NCI-H2107 (cell line): Measurements from ENCODE around the gene NEK10.
"Not testable (repeated sequence)": the region's sequence is repeated elsewhere in the genome, so short reads cannot be mapped to it uniquely, and the experiment has no call there.

Experiments used
- DNase-seq: peaks from one replicate; lab custom pipeline; 2025; lab: John Stamatoyannopoulos, UW

The NEK10 gene, protein sequence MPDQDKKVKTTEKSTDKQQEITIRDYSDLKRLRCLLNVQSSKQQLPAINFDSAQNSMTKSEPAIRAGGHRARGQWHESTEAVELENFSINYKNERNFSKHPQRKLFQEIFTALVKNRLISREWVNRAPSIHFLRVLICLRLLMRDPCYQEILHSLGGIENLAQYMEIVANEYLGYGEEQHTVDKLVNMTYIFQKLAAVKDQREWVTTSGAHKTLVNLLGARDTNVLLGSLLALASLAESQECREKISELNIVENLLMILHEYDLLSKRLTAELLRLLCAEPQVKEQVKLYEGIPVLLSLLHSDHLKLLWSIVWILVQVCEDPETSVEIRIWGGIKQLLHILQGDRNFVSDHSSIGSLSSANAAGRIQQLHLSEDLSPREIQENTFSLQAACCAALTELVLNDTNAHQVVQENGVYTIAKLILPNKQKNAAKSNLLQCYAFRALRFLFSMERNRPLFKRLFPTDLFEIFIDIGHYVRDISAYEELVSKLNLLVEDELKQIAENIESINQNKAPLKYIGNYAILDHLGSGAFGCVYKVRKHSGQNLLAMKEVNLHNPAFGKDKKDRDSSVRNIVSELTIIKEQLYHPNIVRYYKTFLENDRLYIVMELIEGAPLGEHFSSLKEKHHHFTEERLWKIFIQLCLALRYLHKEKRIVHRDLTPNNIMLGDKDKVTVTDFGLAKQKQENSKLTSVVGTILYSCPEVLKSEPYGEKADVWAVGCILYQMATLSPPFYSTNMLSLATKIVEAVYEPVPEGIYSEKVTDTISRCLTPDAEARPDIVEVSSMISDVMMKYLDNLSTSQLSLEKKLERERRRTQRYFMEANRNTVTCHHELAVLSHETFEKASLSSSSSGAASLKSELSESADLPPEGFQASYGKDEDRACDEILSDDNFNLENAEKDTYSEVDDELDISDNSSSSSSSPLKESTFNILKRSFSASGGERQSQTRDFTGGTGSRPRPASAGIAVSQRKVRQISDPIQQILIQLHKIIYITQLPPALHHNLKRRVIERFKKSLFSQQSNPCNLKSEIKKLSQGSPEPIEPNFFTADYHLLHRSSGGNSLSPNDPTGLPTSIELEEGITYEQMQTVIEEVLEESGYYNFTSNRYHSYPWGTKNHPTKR

DNA sequence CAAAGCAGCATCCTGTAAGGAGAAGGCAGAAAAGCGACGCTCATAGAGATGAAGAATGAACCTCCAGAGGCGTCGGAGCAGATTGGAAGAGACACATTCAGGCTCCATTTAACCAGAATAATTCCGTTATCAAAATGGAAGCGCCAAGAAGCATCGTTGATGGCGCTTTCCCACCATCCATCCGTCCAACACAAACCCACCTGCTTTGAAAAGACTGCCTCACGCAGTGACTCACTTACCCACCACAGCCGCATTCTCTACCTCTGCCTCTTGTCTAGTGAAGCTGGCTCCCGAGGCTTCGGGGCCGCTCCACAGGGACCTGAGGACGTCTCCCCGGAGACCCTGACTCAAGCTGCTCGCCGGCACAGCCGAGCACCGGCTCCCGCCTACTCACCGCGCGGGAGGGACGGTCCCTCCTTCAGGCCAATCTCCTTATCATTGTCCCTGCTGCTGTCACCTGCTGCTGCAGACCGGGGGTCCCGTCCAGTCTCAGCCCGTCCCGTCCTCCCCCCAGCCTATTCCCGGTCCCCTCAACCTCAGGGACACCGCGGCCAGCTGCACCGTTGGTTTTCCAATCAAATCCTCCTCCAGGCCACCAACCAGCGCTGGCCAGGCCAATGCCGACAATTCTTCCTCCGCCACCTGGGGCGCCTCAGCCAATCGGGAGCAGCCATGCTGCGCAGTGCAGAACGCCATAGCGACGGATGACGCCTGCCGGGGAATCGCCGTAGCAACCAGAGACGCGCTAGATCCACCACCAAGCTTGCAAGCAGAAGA is at the start of gene NEK10:
Gene NEK10 (minus strand): TSS at position 553 of the 777 bp plus-strand sequence. CDS start 16,501 bp downstream, outside the sequence.
- DNase-seq: peak; percentile 58

DNA sequence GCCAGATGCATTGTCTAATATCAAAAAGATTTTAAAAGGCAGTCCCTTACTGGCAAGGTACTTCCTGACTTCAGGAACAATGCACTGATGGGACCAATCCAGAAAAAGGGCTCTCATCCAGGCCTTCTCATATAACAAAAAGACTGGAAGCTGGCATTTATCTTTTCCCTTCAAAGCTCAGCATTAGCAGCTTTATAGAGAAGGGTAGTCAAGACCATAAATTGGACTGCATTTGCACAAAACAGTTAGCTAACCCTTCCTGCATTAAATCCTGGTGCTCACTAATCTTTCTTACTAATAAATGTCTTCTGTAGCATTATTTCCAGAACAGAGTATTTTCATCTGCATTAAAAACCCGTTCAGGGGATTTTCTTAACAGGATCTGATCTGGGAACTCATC is 46.0 kb upstream of the NEK10 start:
- no peak for DNase-seq

DNA sequence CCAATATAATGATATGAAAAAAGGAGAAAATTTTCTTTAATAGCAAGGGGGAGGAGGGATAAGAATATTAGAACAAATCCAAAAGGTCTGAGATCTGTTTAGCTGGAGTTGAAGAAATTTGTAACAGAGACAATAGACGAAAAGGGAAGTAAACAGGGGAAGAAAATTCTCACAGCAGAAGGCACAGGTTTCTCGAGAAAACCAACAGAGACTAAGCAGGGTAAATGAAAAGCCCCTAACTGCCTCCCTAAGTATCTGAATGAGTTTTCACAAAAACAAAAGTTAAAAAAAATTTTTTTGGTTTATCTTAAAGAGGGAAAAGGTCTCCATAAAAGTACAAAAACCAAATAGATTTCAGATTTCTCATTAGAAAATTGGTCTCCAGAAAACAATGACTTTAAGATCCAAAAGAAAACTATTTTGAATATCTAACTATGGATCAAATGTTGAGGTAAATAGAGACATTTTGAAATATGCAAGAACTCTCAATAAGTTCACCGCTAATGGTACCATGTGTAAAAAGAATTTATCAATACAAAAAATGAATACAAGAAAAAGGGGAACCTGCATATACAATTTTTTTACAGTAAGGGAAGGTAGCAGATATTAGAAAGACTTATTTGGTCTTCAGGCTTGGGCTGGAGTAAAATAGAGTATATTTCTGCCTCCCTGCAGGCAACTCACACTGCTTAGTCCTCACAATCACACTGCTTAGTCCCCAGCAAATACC is 23.9 kb upstream of the NEK10 start:
- DNase-seq: no peak

DNA sequence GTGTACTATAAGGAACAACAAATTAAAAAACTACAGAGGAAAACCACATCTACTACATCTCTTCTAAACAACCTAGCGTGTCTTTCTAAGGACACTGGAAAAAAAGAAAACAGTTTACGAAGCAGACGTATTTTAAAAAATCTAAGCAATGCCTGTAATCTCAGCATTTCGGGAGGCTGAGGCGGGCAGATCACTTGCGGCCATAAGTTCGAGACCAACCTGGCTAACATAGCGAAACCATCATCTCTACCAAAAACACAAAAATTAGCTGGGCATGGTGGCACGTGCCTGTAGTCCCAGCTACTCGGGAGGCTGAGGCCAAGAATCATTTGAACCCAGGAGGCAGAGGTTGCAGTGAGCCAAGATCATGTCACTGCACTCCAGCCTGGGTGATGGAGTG is 23.2 kb upstream of the NEK10 start:
- DNase-seq: not testable (repeated sequence)

DNA sequence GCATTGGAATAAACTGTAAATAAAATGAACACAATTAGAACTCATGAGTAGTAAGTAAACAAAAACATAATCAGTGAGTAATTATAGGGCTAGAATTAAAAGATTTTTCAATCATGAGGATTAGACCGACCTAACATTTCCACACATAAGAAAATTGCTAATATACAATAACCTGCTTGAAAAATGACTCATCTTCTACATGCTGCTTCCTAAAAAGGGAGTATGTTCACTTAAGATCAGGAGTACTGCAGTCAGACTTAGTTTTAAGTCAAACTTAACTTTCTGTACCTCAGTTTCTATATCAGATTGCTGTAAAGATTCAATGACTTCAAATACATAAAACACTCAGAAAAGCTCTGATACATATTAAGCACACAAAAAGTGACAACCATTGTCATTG is 22.6 kb upstream of the NEK10 start:
- DNase-seq: no peak

DNA sequence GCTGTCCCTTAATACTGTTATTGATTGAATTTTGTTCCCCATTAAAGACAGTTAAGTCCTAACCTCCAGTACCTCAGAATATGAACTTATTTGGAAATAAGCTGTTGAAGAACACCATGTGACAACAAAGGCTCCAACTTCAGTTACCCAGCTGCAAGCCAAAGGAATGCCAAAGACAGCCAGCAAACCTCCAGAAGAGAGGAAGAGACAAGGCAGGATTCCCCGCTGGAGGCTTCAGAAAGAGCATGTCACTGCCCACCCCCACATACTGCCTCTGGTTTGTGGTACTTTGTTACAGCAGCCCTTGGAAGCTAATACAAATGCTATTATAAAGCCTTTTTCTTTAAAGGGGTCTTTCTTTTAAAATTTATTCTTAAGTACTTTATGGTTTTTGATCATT is 18.4 kb upstream of the NEK10 start:
- DNase-seq: no peak

DNA sequence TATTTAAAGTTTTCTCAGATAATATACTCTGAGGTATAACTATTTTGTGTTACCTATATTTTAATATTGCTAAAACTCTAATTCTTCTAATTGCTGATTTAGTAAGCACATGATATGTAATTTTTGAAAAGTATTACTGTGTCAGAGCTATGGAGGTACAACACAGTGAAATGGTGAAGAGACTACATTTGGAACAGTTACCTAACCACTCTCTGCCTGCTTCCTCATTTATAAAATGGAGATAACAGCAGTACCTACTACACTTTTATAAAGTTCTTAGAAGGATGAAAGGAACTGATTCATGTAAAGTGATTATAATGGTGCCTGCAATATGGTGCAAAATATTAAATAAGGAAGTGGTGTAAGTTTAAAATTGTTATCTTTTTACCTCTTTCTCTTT is 16.3 kb upstream of the NEK10 start:
- no peak for DNase-seq

DNA sequence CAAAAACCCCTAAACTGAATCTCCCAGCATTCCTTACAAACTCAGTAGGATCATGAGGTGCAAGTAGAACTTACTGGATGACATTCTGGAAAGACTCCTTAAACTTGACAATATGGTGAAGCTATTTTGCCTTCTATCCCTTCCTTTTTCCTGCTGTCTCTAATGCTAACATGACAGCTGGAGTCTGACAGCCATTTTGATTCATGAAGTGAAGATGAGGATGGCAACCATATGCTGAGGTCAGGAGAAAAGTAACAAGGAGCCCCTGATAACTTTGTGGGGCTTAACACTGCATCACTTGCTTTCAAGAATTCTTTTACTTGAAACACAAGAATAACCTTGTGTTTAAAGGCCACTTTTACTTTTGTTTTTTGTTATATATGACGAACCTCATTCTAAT is 15.0 kb upstream of the NEK10 start:
- no peak for DNase-seq

DNA sequence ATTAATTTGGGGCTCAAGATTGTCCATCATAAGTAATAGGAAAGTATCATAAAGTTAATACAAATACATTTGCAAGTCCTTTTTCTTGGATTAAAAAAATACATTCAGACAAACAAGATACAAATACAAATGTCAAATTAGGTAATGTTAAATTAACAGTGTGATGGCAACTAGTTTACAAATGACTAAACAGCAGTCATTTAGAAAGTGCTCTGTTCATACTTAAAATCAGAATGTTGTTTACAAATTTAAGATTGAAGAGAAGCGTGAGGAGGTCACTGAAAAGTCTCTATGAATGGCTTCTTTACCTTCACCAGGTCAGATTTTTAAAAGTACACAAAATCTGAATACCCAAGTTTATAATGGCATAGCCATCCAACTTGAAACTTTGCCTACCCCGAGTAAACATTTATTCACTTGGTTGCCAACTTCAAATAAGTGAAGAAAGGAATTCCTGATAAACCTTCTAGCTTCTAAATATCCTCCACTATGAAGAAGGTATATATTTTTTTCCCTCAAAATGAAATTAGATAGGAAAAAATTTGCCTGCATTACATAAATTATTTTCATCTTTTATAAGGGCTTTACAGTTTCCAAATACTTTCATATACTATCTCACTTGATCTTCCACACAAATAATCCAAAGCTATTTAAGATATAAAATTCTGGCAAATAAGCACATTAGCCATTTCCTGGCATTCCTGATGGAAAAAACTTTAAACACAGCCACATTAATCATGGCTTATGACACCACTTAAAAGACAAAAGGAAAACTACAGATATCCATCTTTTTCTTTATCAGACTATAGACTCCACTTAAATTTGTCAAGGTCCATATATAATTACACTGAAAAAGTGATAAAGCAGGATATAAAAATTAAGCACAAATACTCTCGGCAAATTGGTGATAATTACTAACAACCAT is 11.5 kb upstream of the NEK10 start:
- no peak for DNase-seq

DNA sequence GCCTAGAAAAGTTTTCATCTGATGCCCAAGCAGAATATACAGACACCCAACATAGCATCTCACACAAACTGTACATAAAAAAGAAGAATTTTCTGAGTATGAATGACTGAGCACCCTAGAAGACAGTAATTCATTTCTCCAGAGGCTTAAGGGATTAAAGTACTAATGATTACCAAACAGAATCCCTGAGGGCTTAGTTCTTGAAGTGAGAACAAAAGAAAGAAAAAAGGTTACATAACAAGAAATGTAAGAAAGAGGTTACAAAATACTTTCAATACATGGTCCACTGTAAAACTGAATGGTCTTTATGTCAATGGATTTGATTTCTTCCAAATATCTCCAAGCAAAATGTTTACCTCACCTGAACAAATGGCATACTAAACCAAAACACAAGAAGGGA is 9.1 kb upstream of the NEK10 start:
- DNase-seq: no peak

DNA sequence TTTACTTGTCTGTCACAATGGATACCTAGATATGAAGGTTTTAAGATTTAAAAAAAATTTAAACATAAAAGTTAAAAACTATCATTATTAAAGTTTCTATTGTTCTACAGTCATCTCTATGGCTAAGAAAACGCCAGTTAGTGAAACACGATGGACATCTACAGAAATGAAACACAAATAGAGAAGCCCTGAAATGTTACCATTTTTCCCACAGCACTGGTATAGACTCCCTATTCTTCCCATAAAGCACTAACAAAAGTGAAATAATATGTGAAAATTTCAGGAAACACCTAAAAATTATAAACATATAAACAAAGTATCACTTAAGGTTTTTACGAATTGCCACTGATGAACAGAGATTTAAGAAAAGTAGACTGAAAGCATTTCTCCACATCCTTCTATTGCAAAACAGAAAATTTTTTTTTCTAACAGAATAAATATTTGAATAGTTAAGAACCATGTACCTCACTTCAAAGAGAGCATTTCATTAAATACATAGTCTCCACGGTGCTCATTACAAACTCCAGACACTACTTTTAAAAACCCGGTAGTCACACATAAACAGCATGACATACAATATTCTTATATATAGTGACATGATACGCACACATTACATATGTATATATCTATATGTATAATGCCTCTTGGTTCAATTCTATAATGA is 7.1 kb upstream of the NEK10 start:
- DNase-seq: no peak

DNA sequence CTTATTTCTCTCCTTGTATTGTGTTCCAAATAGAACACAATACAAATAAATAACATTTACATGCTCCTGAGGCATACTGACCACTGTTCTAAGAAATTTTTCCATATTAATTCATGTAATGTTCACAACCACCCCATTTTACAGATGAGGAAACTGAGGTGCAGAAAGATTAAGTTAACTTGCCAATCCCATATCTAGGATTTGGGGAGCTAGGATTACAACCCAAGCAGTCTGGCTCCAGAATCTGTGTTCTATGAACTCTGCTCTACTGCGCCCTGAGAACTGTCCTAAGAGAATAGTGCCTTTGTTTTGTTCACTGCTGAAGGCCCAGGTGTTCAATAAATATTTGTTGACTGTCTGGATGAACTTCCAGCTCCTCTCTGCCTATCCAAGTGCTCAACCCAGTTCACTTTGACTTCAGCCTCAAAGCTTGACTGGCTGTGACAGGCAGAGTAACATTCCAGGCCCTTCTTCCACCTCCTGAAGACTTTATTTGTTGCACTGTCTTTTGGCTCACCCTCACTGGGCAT is 3.1 kb downstream of the NEK10 start:
- no peak for DNase-seq

DNA sequence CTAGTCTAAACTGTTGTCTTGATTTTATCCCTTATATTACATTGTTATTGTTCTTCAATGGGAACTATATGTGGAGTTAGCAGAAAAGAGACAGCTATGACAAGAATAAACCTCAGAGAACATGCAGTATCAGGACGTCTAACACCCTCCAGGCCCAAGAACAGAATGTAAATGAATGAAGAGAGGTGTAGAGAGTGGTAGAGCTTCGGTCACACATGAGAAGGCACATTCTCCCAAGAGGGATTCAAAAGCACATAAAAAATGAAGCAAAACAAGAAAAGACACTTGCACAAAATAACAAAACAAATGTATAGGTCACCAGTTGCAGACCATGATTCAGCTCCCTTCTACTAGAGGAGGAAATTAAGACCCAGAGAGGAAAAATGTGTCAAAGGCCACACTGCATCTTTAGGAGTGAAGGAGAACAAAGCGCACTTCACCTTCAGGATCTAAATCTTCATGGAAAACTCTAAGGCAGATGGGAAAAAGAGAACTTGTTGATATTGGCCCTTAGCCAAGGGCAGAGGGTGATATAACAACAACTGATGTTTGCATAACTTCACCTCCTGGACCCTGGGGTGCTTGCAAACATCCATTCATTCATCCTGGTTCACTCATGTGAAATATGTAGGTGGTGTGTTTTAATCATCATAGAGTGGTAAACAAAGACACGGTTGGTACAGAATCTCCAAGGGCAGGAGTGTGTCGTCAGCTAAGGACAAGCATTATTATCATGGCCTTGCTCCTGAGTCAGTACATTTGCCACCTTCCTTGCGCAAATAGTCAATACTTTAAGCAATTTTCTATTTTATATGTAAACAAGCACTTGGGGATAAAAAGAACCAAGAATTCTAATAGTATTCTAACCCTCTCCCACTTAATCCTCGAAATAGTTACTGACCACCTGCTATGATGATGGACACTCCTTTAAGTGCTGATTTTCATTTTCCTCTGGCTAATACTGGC is 8.8 kb downstream of the NEK10 start:
- DNase-seq: no peak

DNA sequence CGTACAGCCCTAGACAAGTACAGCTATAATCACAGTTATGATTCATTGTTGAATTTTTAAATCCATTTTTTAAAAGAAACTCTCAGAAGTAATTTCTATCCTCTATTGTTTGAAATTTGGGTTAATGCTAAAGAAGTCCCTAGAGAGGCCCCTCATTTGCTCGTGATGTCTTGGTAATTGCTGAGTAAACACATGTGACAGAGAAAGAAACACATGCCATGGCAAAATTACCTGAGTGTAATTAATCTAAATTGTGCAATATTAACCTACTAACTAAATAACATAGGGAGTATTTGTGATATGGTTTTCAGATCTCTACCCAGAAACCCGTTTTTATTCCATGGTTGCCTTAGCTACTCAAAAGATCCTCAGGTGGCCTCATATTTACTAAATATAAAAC is 10.8 kb downstream of the NEK10 start:
- no peak for DNase-seq

DNA sequence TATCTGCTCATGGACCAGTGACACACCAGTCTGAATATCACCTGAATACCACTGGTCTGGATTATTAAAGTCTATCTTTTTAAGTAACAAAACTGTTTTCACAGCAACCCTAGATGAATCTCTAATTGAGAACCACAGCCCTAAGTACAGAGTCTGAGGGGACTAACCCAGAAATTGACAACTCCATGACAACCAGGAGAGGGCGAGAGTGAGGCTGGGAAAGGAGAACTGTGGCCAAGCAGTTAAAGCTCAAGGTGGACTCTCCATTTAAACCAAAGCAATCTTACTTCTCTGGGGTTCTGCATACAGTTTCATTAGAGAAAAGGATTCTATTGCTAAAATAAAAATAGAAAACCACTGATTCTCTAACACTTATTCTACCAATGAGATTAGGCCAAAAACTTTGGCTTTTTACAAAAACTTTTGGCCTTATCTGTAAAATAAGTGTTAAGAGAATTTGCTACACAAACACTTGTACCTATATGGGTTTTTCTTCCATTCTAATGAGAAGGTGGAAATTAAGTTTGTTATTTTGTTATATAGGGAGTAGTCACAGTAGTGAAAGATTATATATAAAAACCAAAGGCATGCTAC is 11.4 kb downstream of the NEK10 start:
- no peak for DNase-seq

DNA sequence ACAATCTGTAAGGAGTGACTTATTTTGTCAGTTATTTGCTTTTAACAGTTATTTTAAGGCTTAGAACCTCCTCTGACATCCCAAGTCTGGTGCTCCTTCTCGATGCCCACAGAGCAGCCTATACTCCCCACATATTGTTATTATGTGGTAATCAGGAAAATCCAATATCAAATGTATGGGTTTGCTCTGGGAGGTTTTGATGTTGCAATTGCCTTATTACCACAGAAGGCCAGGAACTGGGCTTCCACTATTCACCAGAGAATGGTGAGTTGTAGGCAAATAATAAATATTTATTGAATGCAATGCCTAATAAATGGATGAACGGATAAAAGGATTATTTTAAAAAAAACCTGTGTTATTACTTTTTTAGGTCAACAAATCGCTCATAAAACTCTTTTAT is 12.2 kb downstream of the NEK10 start:
- no peak for DNase-seq

DNA sequence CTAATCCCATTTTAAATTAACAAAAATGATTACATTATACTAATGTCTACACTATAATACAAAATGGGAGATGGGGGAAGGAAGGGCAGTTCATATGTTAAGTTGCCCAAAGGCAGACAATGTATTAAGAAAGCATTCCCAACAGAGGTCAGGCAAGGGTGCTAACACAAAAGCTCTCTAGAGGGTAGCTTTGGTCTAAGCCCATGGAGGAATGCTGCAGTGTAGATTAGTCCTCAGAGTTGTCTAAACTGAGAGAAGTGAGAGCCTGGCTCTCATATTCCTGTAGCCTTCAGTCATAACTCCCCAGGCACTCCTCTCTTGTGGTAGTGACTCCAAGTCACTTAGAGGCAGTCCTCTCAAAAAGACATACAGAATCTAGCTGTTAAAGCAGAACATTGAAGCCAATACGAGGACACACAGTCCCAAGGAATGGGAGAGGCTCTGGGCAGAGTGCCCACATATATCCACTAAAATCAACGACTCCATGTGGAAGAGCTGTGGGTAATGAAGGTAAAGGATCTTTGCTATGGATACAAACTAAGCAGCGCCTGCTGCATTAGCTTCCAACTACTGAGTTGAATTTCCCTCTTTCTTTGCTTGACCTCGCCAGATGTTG is 14.5 kb downstream of the NEK10 start:
- DNase-seq: no peak
